Subcutaneous adipose tissue (tissue), 4 donors: ENCODE measurements around the gene MAGI3. TPM values are rescaled to one million over a fixed set of nuclear protein-coding genes. Genes with fewer than 3 reads are reported as not detected.

Experiments
- total RNA-seq, 4 donors: library from RNA; depleted of rRNA; stranded (reverse); fragments of >200 nt; gene quantifications; one replicate each; pipeline ENCODE4 v1.1.0, GENCODE V29; 2016
- TF ChIP-seq, protein P1 (sequence below): fragments of 450-650 bp; IDR thresholded peaks from one replicate; pipeline ENCODE4 v1.5.1; 2016; ENCODE audit warnings: low read depth, mild to moderate bottlenecking, control low read depth, antibody characterized with exemption, moderate library complexity

Gene MAGI3
- total RNA-seq, 4 donors from 2014 or later: 11.6 to 19.4 (median 15.7) TPM

DNA sequence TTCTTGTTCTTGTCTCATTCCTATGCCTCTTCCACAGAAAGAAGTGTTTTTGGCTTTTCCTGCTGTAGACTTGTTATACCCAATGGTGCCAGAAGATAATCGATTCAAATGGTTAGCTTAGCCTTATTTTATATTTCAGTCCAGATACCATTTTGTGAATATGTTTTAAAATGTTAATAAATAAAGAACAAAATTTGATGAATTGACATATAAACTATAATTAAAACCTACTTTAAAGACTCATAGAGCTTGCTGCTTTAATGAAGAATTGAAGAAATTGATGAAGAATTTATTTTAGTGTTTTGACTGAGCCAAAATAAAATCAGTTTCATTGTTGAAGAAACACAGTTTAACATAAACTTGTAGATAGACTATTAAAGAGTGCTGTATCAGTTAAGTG is 152.8 kb downstream of the MAGI3 start:
- TF ChIP-seq, protein P1, sequence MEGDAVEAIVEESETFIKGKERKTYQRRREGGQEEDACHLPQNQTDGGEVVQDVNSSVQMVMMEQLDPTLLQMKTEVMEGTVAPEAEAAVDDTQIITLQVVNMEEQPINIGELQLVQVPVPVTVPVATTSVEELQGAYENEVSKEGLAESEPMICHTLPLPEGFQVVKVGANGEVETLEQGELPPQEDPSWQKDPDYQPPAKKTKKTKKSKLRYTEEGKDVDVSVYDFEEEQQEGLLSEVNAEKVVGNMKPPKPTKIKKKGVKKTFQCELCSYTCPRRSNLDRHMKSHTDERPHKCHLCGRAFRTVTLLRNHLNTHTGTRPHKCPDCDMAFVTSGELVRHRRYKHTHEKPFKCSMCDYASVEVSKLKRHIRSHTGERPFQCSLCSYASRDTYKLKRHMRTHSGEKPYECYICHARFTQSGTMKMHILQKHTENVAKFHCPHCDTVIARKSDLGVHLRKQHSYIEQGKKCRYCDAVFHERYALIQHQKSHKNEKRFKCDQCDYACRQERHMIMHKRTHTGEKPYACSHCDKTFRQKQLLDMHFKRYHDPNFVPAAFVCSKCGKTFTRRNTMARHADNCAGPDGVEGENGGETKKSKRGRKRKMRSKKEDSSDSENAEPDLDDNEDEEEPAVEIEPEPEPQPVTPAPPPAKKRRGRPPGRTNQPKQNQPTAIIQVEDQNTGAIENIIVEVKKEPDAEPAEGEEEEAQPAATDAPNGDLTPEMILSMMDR: no peak

DNA sequence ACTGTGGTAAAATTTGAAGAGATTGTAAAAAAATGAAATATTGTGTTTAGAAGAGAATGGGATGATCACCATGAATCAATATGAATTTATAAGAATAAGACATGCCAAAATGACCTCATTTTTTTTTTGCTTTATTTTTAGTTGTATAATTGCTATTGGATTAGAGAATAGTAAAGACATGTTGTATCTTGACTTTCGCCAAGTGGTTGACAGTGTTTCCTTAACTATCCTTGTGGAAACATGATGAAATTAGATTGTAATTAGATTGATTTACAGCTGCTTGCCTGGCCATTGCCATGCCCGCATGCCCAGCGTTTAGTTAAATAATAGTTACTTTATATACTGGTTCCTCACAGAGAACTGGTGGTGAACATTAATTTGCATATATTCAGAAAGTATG is 154.9 kb downstream of the MAGI3 start:
- TF ChIP-seq, protein P1: no peak

DNA sequence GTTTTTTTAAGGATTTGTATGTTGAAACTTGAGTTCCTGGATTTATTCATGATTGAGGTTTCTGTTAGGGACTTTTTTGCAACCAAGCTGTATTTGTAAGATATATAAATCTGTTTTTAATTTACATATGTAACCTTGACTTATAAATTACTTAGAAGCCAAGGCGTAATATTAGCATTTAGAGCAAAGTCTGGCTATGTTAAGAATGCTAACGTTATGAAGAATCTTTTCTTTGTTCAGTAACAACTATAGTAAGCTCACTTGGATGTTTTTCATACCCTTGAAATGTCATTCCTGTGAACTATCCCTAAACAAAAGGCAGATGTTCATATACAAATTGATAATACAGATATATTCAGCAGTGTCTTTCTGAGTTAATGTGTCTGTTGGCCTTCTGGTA is 155.3 kb downstream of the MAGI3 start:
- TF ChIP-seq, protein P1: no peak

DNA sequence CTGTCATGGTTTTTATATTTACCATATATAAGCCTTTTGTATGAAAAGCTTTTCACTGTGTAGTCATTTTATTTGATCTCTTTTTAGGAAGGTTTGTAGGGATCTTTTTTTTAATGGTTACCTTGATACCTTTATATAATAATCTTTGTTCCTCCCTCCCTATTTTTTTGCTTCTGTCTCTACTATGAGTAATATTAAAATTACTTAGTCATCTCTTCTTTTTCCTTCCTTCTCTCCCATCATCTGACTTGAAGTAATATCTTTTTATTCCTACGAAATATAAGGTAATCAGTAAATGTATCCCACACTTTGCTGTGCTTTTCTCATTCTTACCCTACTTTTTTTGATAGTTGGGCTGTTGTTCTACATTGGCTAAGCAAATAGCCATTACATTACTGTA is 161.4 kb downstream of the MAGI3 start:
- TF ChIP-seq, protein P1: no peak

DNA sequence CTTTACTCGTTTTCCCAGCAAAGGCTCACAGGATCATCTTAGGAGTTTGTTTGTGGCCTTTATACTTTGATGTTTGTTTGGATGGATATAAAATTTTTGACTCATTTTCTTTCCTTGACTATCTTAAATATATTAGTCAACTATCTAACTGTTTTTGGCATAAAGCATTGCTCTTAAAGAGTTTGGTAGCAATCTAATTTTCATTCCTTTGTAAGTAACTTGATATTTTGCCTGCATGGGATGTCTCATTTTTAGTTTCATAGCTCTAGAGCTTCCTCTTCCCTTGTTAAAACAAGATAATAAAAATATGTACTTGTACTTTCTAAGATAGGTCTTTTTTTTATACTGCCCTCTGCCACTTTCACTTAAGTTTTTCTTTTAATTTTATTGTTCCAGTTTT is 161.9 kb downstream of the MAGI3 start:
- TF ChIP-seq, protein P1: no peak

DNA sequence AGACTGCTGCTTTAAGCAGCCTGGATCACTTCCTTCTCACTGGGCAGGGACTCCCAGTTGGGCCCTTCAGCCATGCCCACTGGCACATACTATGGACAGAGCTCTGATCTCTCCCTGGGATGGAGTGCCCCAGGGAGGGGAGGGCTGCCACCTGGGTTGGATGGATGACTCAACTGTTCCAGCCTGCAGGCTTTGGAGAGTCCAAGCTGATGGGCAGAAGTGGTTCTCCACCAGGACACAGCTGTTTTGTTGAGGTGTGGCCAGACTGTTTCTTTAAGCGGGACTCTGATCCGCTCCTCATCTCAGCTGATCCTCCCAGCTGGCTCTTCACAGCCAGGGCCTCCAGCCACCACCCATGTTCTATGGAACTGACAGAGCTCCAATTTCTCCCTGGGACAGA is 166.9 kb downstream of the MAGI3 start:
- TF ChIP-seq, protein P1: no peak

DNA sequence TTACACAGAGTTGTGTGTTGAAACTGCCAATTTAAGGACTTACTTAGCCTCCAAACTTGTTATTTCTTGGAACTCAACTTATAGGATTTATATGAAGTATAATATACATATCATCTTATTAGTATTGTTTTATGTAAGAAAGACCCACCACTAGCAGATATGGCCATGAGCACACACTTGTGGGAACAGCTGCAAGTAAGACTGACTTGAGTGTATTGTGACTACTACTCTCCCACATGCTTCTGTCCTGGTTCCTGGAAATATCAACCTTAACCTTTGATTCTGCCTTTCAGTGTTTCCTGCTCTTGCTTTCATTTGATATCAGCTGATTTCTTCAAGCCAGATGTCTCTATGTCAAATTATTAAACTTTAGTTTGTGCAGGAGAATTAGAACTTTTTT is 175.3 kb downstream of the MAGI3 start:
- TF ChIP-seq, protein P1: no peak

DNA sequence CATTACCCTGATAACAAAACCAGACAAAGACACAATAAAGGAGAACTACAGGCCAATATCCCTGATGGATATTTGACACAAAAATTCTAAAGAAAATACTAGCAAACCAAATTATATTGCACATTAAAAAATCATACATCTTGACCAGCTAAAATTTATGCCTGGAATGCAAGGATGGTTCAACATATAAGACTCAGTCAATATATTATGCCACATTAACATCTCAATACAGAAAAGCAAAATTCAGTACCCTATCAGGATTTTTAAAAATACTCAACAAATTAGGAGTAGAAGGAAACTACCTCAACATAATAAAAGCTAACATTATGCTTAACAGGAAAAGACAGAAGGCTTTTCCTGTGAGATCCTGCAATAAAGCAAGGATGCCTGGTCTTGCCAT is 177.1 kb downstream of the MAGI3 start:
- TF ChIP-seq, protein P1: no peak
